ENCODE measurements around the gene PTPRD. TPM values are rescaled to one million over a fixed set of nuclear protein-coding genes. Genes with fewer than 3 reads are reported as not detected.

The PTPRD gene
- total RNA-seq, 1 donor: 26.3 TPM

DNA sequence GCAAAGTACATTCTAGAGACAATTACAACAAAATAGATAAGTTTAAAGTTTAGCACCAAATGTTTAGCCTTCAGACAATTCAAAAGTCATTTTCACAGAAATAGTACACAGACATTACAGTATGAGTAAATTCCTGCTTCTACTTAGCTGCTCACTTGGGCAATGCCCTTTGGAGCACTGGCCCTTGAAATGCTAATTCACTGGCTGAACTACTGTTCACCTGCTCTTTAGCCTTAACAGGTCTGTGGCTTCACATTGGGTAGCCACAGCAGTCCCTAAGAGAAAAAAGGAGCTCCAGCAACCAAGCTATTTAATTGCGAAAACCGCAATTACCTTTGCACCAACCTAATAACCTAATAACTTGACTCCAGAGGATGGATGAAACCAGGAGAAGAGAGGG, 1897.0 kb downstream of the PTPRD start:
- no peak for DNase-seq (ENCODE audit: low read depth)
- H3K4me3 ChIP-seq (ENCODE audit: low read depth, low read length): no peak overlapping the region
- TF ChIP-seq, protein P1, sequence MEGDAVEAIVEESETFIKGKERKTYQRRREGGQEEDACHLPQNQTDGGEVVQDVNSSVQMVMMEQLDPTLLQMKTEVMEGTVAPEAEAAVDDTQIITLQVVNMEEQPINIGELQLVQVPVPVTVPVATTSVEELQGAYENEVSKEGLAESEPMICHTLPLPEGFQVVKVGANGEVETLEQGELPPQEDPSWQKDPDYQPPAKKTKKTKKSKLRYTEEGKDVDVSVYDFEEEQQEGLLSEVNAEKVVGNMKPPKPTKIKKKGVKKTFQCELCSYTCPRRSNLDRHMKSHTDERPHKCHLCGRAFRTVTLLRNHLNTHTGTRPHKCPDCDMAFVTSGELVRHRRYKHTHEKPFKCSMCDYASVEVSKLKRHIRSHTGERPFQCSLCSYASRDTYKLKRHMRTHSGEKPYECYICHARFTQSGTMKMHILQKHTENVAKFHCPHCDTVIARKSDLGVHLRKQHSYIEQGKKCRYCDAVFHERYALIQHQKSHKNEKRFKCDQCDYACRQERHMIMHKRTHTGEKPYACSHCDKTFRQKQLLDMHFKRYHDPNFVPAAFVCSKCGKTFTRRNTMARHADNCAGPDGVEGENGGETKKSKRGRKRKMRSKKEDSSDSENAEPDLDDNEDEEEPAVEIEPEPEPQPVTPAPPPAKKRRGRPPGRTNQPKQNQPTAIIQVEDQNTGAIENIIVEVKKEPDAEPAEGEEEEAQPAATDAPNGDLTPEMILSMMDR (IDR thresholded peaks at IDR 0.05; ENCODE audit: insufficient read depth, low read depth, low read length): no peak

DNA sequence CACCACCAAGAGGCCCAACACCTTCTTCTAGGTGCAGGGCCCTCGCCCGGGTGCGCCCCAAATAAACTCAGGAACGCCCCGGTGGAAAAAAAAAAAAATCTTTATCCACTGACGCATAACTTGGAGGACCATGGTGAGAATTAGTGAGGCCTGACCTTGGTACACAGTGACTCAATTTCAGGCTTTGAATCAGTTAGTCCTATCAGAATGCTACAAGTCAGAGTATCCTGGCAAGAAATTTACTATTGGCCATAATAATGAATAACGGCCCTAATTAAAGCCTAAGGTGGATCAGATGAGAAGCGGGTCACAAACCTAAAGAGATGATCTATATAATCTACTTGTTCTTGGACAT, 1899.0 kb downstream of the PTPRD start:
- H3K4me3 ChIP-seq (ENCODE audit: low read depth, low read length): no peak overlapping the region
- TF ChIP-seq, protein P1 (IDR thresholded peaks at IDR 0.05; ENCODE audit: insufficient read depth, low read depth, low read length): no peak
- DNase-seq (ENCODE audit: low read depth): no peak

DNA sequence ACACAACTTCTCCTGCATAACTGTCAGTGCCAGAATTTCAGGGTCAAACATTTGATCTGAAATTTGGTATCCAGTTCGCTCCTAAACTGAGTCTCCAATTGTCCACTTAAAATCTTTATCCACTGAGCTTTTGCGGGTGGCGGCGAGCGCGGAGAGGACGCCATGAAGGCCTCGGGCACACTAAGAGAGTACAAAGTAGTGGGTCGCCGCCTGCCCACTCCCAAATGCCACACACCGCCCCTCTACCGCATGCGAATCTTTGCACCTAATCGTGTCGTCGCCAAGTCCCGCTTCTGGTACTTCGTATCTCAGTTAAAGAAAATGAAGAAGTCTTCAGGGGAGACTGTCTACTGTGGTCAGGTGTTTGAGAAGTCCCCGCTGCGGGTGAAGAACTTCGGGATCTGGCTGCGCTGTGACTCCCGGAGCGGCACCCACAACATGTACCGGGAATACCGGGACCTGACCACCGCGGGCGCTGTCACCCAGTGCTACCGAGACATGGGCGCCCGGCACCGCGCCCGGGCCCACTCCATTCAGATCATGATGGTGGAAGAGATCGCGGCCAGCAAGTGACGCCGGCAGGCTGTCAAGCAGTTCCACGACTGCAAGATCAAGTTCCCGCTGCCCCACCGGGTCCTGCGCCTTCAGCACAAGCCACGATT, 1899.5 kb downstream of the PTPRD start:
- TF ChIP-seq, protein P1 (IDR thresholded peaks at IDR 0.05; ENCODE audit: insufficient read depth, low read depth, low read length): no peak

DNA sequence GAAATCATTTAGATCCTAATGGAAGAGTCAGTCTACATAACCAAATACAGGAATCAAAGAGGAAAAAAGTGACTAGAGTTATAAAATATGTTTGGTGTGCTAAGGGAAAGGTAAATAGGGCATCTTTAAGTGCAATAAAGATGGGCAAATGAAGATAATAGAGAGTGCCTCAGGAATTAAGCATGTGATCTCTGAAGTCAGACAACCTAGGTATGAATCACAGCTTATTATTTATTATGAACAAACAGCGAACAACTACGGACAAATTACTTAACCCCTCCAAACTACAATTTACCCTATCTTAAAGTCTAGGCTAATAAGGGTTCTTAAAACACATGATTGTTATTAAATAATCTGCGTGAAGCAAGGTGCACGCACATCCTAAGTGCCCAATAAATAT, 1903.1 kb downstream of the PTPRD start:
- no peak overlapping the region for H3K4me3 ChIP-seq (ENCODE audit: low read depth, low read length)
- DNase-seq (ENCODE audit: low read depth): no peak
- TF ChIP-seq, protein P1 (IDR thresholded peaks at IDR 0.05; ENCODE audit: insufficient read depth, low read depth, low read length): no peak

More for the DNA sequence above, 1899.5 kb downstream of the PTPRD start:
- DNase-seq (ENCODE audit: low read depth): no peak
- no peak overlapping the region for H3K4me3 ChIP-seq (ENCODE audit: low read depth, low read length)

DNA sequence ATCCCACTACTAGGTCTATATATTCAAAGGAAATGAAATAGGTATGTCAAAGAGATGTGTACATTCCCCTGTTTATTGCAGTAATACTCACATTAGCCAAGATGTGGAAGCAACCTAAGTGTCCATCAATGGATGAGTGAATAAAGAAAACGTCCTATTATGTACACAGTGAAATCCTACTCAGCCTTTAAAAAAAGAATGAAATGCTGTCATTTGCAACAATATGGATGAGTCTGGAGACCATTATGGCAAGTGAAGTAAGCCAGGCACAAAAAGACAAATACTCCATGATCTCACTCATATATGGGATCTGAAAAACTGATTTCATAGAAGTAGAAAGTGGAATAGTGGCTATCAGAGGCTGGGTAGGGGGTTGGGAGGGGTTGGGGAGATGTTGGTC, 1904.1 kb downstream of the PTPRD start:
- TF ChIP-seq, protein P1 (IDR thresholded peaks at IDR 0.05; ENCODE audit: insufficient read depth, low read depth, low read length): no peak
- DNase-seq (ENCODE audit: low read depth): no peak
- no peak overlapping the region for H3K4me3 ChIP-seq (ENCODE audit: low read depth, low read length)

DNA sequence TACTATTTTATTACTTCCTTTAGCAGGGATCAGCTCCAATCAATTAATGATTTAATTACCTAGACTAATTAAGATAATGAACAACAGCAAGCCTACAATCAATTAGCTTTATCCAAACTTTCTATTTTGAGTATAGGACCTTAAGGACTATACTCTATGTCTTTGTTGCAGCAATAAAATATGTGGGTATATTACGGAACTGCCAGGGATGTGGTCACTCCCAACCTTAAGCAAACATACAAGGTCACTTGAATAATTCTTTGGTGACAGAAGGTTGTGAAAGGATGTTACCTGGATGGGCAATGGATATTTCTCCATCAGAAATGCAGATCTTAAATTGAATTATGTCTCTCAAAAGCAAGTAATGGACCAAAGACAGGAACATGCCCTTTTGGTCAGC, 1905.8 kb downstream of the PTPRD start:
- DNase-seq (ENCODE audit: low read depth): no peak
- TF ChIP-seq, protein P1 (IDR thresholded peaks at IDR 0.05; ENCODE audit: insufficient read depth, low read depth, low read length): no peak
- H3K4me3 ChIP-seq (ENCODE audit: low read depth, low read length): no peak overlapping the region

DNA sequence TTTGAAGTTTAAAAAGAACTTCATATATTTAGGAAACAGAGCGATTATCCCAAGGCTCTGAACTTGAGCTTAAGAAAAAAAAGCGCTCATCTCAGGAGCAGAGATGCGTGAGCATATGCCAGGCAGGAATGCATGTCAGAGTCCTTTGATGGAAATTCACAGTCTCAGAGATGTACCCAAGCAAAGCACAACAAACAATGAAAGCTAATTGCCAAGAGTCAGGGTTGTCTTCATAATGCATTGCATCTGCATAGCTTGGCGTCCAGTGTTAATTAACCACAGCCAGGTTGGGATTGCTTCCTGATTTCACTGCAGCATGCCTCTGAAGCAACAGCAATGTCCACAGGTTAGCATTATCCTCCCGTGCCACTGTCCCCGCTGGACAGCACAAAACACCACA, 1906.3 kb downstream of the PTPRD start:
- TF ChIP-seq, protein P1 (IDR thresholded peaks at IDR 0.05; ENCODE audit: insufficient read depth, low read depth, low read length): no peak
- no peak overlapping the region for H3K4me3 ChIP-seq (ENCODE audit: low read depth, low read length)
- no peak for DNase-seq (ENCODE audit: low read depth)

All from fibroblast of villous mesenchyme (primary cell).